ENCODE measurements around the gene USP17L15. TPM values are rescaled to one million over a fixed set of nuclear protein-coding genes. Genes with fewer than 3 reads are reported as not detected.

The USP17L15 gene
- not detected in 2 replicates for total RNA-seq

GRCh38 chr4:9234085-9234484, at the start of gene USP17L15:
USP17L15 (plus strand) TSS chr4:9234385; CDS start chr4:9234385, 0 bp downstream.

GRCh38 chr4:9210357-9210756, 23.8 kb upstream of the USP17L15 start, which contains the start of gene USP17L10:
USP17L10 (plus strand) TSS chr4:9210657; CDS start chr4:9210657, 0 bp downstream.

GRCh38 chr4:9215105-9215504, 19.1 kb upstream of the USP17L15 start, which contains the start of gene USP17L11:
USP17L11 (plus strand) TSS chr4:9215405; CDS start chr4:9215405, 0 bp downstream.

DNA sequence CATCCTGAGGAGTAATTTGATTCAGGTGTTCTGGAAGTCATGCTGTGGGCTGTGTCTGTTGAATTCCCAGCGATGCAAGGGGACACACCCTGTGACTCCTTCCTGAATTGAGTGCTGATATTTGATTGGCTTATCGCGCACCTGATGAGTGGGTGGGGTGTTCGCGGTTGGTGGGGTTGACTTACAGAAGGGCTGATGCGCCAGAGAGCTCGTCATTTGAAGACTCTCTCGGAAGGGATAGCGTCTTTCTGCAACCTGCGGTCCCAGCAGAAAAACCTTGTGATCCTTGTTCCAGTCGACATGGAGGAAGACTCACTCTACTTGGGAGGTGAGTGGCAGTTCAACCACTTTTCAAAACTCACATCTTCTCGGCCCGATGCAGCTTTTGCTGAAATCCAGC, 14.3 kb upstream of the USP17L15 start, which contains the start of gene USP17L12:
TSS of gene USP17L12 (plus strand) at position 301 of the 400 bp plus-strand sequence. CDS start at position 301, 0 bp downstream.

GRCh38 chr4:9224596-9224995, 9.6 kb upstream of the USP17L15 start, which contains the start of gene USP17L13:
USP17L13 (plus strand) TSS chr4:9224896; CDS start chr4:9224896, 0 bp downstream.

GRCh38 chr4:9243579-9243978, 9.4 kb downstream of the USP17L15 start, which contains the start of gene USP17L17:
USP17L17 (plus strand) TSS chr4:9243879; CDS start chr4:9243879, 0 bp downstream.

DNA sequence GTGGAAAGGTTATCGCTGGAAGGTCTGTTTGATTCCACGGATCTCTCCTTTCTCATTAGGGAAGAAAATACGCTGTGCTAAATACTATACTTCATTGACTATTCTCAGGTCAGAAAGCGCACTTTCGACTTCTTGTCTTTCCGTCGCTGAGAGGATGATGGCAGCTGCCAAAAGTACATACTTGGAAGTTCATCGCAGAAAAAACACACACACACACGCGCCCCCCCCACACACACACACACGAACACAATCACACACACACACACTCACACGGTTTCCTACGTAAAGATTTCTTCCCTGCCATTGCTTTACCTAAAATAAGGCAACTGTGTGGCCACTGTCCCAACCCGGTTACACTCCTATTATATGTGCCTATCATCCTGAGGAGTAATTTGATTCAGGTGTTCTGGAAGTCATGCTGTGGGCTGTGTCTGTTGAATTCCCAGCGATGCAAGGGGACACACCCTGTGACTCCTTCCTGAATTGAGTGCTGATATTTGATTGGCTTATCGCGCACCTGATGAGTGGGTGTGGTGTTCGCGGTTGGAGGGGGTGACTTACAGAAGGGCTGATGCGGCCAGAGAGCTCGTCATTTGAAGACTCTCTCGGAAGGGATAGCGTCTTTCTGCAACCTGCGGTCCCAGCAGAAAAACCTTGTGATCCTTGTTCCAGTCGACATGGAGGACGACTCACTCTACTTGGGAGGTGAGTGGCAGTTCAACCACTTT, 13.9 kb downstream of the USP17L15 start, which contains the start of gene USP17L18:
TSS of gene USP17L18 (plus strand) at position 678 of the 728 bp plus-strand sequence. CDS start at position 678, 0 bp downstream.

GRCh38 chr4:9253078-9253477, 18.9 kb downstream of the USP17L15 start, which contains the start of gene USP17L19:
USP17L19 (plus strand) TSS chr4:9253378; CDS start chr4:9253378, 0 bp downstream.

GRCh38 chr4:9257824-9258223, 23.6 kb downstream of the USP17L15 start, which contains the start of gene USP17L20:
USP17L20 (plus strand) TSS chr4:9258124; CDS start chr4:9258124, 0 bp downstream.

GRCh38 chr4:9262572-9262971, 28.4 kb downstream of the USP17L15 start, which contains the start of gene USP17L21:
USP17L21 (plus strand) TSS chr4:9262872; CDS start chr4:9262872, 0 bp downstream.

DNA sequence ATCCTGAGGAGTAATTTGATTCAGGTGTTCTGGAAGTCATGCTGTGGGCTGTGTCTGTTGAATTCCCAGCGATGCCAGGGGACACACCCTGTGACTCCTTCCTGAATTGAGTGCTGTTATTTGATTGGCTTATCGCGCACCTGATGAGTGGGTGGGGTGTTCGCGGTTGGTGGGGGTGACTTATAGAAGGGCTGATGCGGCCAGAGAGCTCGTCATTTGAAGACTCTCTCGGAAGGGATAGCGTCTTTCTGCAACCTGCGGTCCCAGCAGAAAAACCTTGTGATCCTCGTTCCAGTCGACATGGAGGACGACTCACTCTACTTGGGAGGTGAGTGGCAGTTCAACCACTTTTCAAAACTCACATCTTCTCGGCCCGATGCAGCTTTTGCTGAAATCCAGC, 33.1 kb downstream of the USP17L15 start, which contains the start of gene USP17L22:
TSS of gene USP17L22 (plus strand) at position 301 of the 400 bp plus-strand sequence. CDS start at position 301, 0 bp downstream.

Other genes starting within 250 kb of the USP17L15 start
- not detected in 2 replicates for gene FAM90A26, start 64.0 kb upstream of the USP17L15 start, total RNA-seq
- gene USP17L10, start 23.7 kb upstream of the USP17L15 start, total RNA-seq: not detected in 2 replicates
- not detected in 2 replicates for gene USP17L11, start 19.0 kb upstream of the USP17L15 start, total RNA-seq
- not detected in 2 replicates for gene USP17L12, start 14.2 kb upstream of the USP17L15 start, total RNA-seq
- gene USP17L13, start 9.5 kb upstream of the USP17L15 start, total RNA-seq: not detected in 2 replicates
- gene USP17L17, start 9.5 kb downstream of the USP17L15 start, total RNA-seq: not detected in 2 replicates
- gene USP17L18, start 14.2 kb downstream of the USP17L15 start, total RNA-seq: not detected in 2 replicates
- not detected in 2 replicates for gene USP17L19, start 19.0 kb downstream of the USP17L15 start, total RNA-seq
- gene USP17L20, start 23.7 kb downstream of the USP17L15 start, total RNA-seq: not detected in 2 replicates
- not detected in 2 replicates for gene USP17L21, start 28.5 kb downstream of the USP17L15 start, total RNA-seq
- gene USP17L22, start 33.2 kb downstream of the USP17L15 start, total RNA-seq: not detected in 2 replicates
- gene USP17L24, start 90.8 kb downstream of the USP17L15 start, total RNA-seq: not detected in 2 replicates
- gene USP17L25, start 95.5 kb downstream of the USP17L15 start, total RNA-seq: not detected in 2 replicates
- not detected in 2 replicates for gene USP17L26, start 100.3 kb downstream of the USP17L15 start, total RNA-seq
- not detected in 2 replicates for gene USP17L5, start 105.0 kb downstream of the USP17L15 start, total RNA-seq
- gene USP17L27, start 109.8 kb downstream of the USP17L15 start, total RNA-seq: not detected in 2 replicates
- gene USP17L28, start 114.5 kb downstream of the USP17L15 start, total RNA-seq: not detected in 2 replicates
- not detected in 2 replicates for gene USP17L29, start 119.3 kb downstream of the USP17L15 start, total RNA-seq
- not detected in 2 replicates for gene USP17L30, start 128.7 kb downstream of the USP17L15 start, total RNA-seq
- gene DEFB131A, start 210.0 kb downstream of the USP17L15 start, total RNA-seq: not detected in 2 replicates

Measured in epithelial cell of alveolus of lung (primary cell).